SU-DHL-6 (cell line): ENCODE measurements around the gene PDE8B.

ENCODE experiments used
- H2AFZ ChIP-seq: fragments of 200-600 bp; sonication (generic); 2 replicates; pipeline ENCODE4 v1.6.1; 2014; ENCODE audit warnings: low read depth, mild to moderate bottlenecking, moderate library complexity, mixed read lengths, antibody characterized with exemption, low read length; ENCODE audit not compliant: severe bottlenecking
- H3F3A ChIP-seq: fragments of 200-600 bp; shearing (Covaris generic); 2 replicates; pipeline ENCODE4 v1.6.0; 2016; ENCODE audit warnings: antibody characterized with exemption, mild to moderate bottlenecking; ENCODE audit not compliant: insufficient read depth
- H3K27ac ChIP-seq: fragments of 200-600 bp; sonication (generic); 2 replicates; pipeline ENCODE4 v1.5.1; 2016; ENCODE audit warnings: low read depth, mild to moderate bottlenecking, low read length, moderate library complexity, mixed read lengths
- H3K27me3 ChIP-seq: fragments of 200-600 bp; sonication (generic), shearing (Covaris generic); 2 replicates; pipeline ENCODE4 v1.6.0; 2014; ENCODE audit warnings: mild to moderate bottlenecking, low read length
- H3K36me3 ChIP-seq: fragments of 200-600 bp; sonication (generic); 2 replicates; pipeline ENCODE4 v1.6.1; 2014; ENCODE audit warnings: mild to moderate bottlenecking, low read length, mixed read lengths
- H3K4me2 ChIP-seq: fragments of 300-600, 200-600 bp; shearing (Covaris generic), sonication (generic); 2 replicates; pipeline ENCODE4 v1.6.0; 2014; ENCODE audit warnings: low read length, low read depth, mild to moderate bottlenecking; ENCODE audit not compliant: poor library complexity, severe bottlenecking
- H3K4me3 ChIP-seq: fragments of 200-600 bp; sonication (generic); 2 replicates; pipeline ENCODE4 v1.5.1; 2014; ENCODE audit warnings: antibody characterized with exemption, low read length, mild to moderate bottlenecking, mixed read lengths; ENCODE audit not compliant: insufficient read depth, poor library complexity, severe bottlenecking
- H3K79me2 ChIP-seq: fragments of 200-600 bp; sonication (generic); 2 replicates; pipeline ENCODE4 v1.6.1; 2014; ENCODE audit warnings: mild to moderate bottlenecking, low read length, moderate library complexity; ENCODE audit not compliant: insufficient read depth
- H3K9ac ChIP-seq: fragments of 200-600 bp; sonication (generic); 2 replicates; pipeline ENCODE4 v1.7.0; 2014; ENCODE audit warnings: mild to moderate bottlenecking, low read length
- H3K9me2 ChIP-seq: fragments of 200-600 bp; sonication (generic); replicated peaks from 2 replicates; pipeline ENCODE4 v1.6.1; 2014; ENCODE audit warnings: low read length; ENCODE audit not compliant: insufficient read depth
- H3K9me3 ChIP-seq: fragments of 200-600 bp; sonication (generic); 2 replicates; pipeline ENCODE4 v1.6.1; 2014; ENCODE audit warnings: low read length, mixed read lengths; ENCODE audit not compliant: insufficient read depth
- H4K20me1 ChIP-seq: fragments of 200-600 bp; sonication (generic); 2 replicates; pipeline ENCODE4 v1.6.1; 2014; ENCODE audit warnings: low read depth, mild to moderate bottlenecking, antibody characterized with exemption, low read length, moderate library complexity, mixed read lengths
- EZH2phosphoT487 ChIP-seq: fragments of 200-600 bp; sonication (generic), shearing (Covaris generic); conservative IDR thresholded peaks from 2 replicates; pipeline ENCODE4 v1.6.1; 2018; ENCODE audit warnings: mild to moderate bottlenecking, antibody characterized with exemption, low read length, moderate library complexity, mixed read lengths
- TF ChIP-seq, protein P1 (sequence below): fragments of 200-600 bp; sonication (generic); IDR thresholded peaks from one replicate; pipeline ENCODE4 v1.5.1; 2017; ENCODE audit warnings: antibody characterized with exemption, mild to moderate bottlenecking, low read length, moderate library complexity; ENCODE audit not compliant: insufficient read depth, poor library complexity, severe bottlenecking

The PDE8B gene

DNA sequence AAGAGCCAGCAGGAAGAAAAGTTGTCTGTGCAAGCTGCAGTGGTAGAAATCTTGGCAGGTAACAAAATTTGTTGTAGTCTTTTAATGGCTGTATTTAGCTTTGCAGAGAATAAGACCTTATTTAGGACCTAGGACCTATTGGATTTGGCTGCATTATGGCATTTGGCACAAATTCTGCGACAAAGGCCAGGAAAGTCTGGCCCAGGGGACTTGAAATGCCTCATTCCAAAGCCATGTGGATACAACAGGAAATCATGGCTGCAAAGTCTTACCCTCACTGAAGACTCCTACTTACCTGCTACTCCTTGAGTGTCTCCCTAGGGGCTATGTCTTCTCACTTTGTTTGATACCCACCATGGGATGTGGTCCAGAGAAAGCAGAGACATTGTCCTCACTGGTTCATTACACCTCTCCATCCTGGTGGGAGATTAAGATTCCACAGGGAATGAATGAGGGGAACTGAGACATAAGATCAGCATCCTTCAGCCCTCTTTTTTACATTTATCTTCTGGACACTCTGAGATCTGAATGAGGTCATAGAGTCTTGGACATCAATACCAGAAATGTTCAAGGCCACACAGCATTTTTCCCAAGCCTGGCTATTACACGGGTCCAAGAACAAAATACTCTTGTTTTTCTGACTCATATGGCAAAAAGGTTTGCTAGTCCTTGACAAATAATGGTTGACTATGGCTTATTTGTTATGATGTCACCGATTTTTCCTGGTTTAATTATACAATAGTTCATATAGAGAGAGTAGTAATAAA, 119.4 kb downstream of the PDE8B start:
- Histone ChIP-seq H3K9me2 (no peaks in the 10 kb centered on the region), H3K4me3 (no peak overlapping the region), H3K27ac (no peak overlapping the region), H3K9me3 (no peaks in the 10 kb centered on the region), H4K20me1 (no peaks in the 10 kb centered on the region), H3K9ac (no peak overlapping the region), H3K36me3 (no peaks in the 10 kb centered on the region), H3K27me3 (no peaks in the 10 kb centered on the region), H2AFZ (no peak overlapping the region), H3F3A (no peaks in the 10 kb centered on the region), H3K4me2 (no peak overlapping the region), H3K79me2 (no peaks in the 10 kb centered on the region)
- no peak for TF ChIP-seq EZH2phosphoT487
- TF ChIP-seq, protein P1, sequence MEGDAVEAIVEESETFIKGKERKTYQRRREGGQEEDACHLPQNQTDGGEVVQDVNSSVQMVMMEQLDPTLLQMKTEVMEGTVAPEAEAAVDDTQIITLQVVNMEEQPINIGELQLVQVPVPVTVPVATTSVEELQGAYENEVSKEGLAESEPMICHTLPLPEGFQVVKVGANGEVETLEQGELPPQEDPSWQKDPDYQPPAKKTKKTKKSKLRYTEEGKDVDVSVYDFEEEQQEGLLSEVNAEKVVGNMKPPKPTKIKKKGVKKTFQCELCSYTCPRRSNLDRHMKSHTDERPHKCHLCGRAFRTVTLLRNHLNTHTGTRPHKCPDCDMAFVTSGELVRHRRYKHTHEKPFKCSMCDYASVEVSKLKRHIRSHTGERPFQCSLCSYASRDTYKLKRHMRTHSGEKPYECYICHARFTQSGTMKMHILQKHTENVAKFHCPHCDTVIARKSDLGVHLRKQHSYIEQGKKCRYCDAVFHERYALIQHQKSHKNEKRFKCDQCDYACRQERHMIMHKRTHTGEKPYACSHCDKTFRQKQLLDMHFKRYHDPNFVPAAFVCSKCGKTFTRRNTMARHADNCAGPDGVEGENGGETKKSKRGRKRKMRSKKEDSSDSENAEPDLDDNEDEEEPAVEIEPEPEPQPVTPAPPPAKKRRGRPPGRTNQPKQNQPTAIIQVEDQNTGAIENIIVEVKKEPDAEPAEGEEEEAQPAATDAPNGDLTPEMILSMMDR = no peak

DNA sequence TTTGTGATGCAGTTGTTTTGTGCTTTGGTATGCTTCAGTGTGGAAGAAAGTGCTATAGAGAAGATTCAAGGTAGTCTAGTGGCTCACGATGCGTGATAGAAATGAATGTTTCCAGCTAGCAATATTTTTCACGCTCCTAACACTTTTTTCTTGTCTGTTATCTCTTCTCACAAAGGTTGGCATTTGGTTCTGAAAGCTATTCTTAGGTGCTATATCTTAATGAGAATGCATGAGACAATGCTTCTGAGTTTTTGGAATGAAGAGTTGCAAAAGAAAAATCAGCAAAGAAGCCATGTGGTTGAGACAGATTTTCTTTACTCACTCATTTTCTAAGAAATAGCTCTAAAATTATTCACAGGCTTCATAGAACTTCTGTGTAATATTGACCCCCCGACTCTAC, 122.6 kb downstream of the PDE8B start:
- H3K27me3 ChIP-seq = no peaks in the 10 kb centered on the region
- H3K79me2 ChIP-seq = no peaks in the 10 kb centered on the region
- no peak overlapping the region for H2AFZ ChIP-seq
- no peaks in the 10 kb centered on the region for H3K9me3 ChIP-seq
- H3F3A ChIP-seq = no peaks in the 10 kb centered on the region
- no peaks in the 10 kb centered on the region for H3K36me3 ChIP-seq
- H3K4me2 ChIP-seq = no peak overlapping the region
- no peak for TF ChIP-seq EZH2phosphoT487
- TF ChIP-seq, protein P1 = no peak
- no peak overlapping the region for H3K27ac ChIP-seq
- no peaks in the 10 kb centered on the region for H4K20me1 ChIP-seq
- H3K9ac ChIP-seq = no peak overlapping the region
- no peaks in the 10 kb centered on the region for H3K9me2 ChIP-seq
- H3K4me3 ChIP-seq = no peak overlapping the region

DNA sequence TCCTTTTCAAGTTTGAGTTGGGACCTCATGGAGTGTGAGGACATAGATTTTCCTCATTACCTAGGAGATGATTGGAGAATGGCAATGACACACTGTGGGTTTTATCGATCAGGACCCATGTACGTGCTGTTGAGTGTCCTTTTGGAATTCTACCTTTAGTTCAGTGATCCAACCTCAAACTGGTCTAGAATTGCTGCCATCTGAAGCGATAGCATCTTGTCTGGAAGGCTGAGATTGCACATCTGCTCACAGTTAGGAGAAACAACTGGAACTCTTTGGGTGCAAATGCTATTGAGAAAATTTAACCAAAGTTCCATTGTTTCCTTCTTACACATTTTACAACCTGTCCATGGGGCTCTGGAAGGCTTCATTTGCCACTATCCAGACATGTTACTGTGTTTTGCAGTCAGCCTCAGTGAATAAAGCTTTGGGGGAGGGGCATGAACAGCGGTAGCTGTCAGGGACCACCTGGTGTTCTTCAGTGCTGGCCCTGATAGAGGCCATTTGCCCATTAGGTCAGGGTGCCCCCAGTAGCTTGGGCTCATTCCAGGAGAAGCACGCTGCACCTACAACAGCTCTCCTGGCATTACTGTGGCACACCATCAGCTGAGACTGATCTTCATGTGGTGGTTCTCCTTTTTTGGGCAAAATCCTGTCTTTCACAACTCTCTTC, 123.1 kb downstream of the PDE8B start:
- no peak for TF ChIP-seq EZH2phosphoT487
- TF ChIP-seq, protein P1 = no peak
- no peak overlapping the region for H2AFZ ChIP-seq
- no peaks in the 10 kb centered on the region for H3F3A ChIP-seq

More for the DNA sequence above, 123.1 kb downstream of the PDE8B start:
- no peaks in the 10 kb centered on the region for H3K9me2 ChIP-seq
- H3K4me3 ChIP-seq = no peak overlapping the region
- no peaks in the 10 kb centered on the region for H3K9me3 ChIP-seq
- no peaks in the 10 kb centered on the region for H4K20me1 ChIP-seq
- no peaks in the 10 kb centered on the region for H3K27me3 ChIP-seq
- no peaks in the 10 kb centered on the region for H3K36me3 ChIP-seq
- H3K27ac ChIP-seq = no peak overlapping the region
- H3K9ac ChIP-seq = no peak overlapping the region
- H3K4me2 ChIP-seq = no peak overlapping the region
- H3K79me2 ChIP-seq = no peaks in the 10 kb centered on the region
